ENCODE data around the gene FOXK1. TPM values are rescaled to one million over a fixed set of nuclear protein-coding genes. Genes with fewer than 3 reads are reported as not detected.

FOXK1 gene
- total RNA-seq, 1 donor from 2014 or later = 21.2 TPM

- DNase-seq (ENCODE audit: low read depth in 2 of 2) = no peak
These were observed 135.2 kb downstream of the FOXK1 start for GRCh38 chr7:4817178-4817901.

- DNase-seq (ENCODE audit: low read depth in 2 of 2) = no peak
These were observed 136.1 kb downstream of the FOXK1 start for GRCh38 chr7:4818000-4818794.

- no peak for DNase-seq (ENCODE audit: low read depth in 2 of 2)
These were observed 137.7 kb downstream of the FOXK1 start for GRCh38 chr7:4819560-4820404.

GRCh38 chr7:4820405-4820966, 138.4 kb downstream of the FOXK1 start:
- no peak for DNase-seq (ENCODE audit: low read depth in 2 of 2)

Other genes starting within 250 kb of the FOXK1 start
- gene AP5Z1, start 93.3 kb downstream of the FOXK1 start, total RNA-seq = 17.6 and 33.1 TPM in 2 replicates
- gene PAPOLB, start 179.7 kb downstream of the FOXK1 start, total RNA-seq = 0.13 and 0.25 TPM in 2 replicates
- gene RADIL, start 201.4 kb downstream of the FOXK1 start, total RNA-seq = 1.7 and 5.6 TPM in 2 replicates